Measurements from ENCODE around the gene CARD11. TPM values are rescaled to one million over a fixed set of nuclear protein-coding genes. Genes with fewer than 3 reads are reported as not detected.
A peak's percentile ranks its signal among the peaks of the same experiment; 100 is the strongest.
"Not testable (repeated sequence)": the region's sequence is repeated elsewhere in the genome, so short reads cannot be mapped to it uniquely, and the experiment has no call there.

CARD11 gene
- total and polyA plus RNA-seq, 8 donors, result 2.7 to 8.1 (median 3.9) TPM

DNA sequence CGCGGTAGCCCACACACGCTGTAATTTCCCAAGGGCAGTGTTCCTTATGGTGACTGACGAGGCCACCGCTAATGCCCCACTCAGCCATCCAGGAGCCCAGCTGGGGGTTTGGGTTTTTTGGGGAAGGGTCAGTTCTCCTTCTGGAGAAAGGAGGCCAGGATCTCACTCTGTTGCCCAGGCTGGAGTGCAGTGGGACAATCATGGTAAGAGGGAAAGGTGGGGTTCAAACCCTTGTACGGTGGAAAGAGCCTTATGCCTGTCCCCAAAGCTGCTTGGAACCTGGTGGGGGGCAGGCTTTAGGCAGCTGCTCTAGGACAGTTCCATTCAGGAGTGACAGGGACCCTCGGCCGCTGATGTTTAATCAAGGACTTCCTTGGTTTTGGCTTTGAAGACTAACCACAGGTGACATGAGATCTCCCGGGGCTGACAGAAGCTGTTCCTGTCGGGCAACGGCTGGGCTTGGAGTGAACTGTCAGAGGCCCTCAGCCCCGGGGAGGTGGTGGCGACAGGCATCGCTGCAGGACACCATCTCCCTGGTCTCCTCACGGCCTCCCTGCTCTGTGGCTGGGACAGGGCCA lies 84.5 kb downstream of the CARD11 start:
- intact Hi-C loops (cut with DNase I), result no loop called here

DNA sequence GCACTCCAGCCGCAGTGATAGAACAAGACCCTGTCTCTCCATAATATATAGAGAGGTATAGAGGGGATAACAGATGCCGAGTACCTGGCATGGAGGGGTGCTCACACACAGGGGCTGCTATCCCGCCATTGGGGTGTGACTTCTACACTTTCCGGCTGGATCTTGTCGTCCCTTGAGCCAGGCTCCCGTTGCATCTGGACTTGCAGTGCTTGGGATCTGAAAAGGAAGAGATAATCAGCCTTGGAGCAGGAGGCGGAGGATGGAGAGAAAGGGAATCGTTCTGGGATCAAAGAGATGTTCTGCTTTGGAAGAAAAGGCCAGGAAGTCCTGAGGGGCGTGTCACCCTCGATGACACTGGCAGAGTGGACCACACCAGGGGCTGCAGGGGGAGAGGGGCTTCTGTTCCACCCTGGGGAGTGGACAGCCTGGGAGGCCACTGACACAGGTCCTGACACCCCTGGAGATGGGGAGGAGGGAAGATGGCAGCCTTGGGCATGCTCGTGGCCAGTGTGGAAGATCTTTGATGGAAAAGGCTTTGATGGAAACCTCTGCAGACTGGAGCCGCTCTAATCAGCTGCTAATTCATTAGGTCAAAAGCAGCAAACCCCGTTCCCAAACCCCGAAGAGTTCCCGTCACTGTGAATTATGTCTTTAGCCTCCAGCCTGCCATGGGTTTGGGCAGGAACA lies 85.1 kb downstream of the CARD11 start:
- TF ChIP-seq, protein P1, sequence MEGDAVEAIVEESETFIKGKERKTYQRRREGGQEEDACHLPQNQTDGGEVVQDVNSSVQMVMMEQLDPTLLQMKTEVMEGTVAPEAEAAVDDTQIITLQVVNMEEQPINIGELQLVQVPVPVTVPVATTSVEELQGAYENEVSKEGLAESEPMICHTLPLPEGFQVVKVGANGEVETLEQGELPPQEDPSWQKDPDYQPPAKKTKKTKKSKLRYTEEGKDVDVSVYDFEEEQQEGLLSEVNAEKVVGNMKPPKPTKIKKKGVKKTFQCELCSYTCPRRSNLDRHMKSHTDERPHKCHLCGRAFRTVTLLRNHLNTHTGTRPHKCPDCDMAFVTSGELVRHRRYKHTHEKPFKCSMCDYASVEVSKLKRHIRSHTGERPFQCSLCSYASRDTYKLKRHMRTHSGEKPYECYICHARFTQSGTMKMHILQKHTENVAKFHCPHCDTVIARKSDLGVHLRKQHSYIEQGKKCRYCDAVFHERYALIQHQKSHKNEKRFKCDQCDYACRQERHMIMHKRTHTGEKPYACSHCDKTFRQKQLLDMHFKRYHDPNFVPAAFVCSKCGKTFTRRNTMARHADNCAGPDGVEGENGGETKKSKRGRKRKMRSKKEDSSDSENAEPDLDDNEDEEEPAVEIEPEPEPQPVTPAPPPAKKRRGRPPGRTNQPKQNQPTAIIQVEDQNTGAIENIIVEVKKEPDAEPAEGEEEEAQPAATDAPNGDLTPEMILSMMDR (IDR thresholded peaks at IDR 0.05), result no peak
- Histone ChIP-seq H3K4me1 (peaks cover 0 to 4% of the 10 kb centered on the region in 2 donors), H3K4me3 (no peak overlapping the region), H3K27me3 (peaks cover 0 to 24% of the 10 kb centered on the region in 2 donors), H3K9me3 (no peaks in the 10 kb centered on the region), H3K27ac (no peak overlapping the region), H3K36me3 (no peaks in the 10 kb centered on the region)
- ATAC-seq (no peak), DNase-seq (peak in 2 of 4 donors; percentile 18 to 25)
- intact Hi-C loops (cut with DNase I), result no loop called here

More for the DNA sequence above, 84.5 kb downstream of the CARD11 start:
- Histone ChIP-seq H3K4me1 (peaks cover 0 to 4% of the 10 kb centered on the region in 2 donors), H3K27me3 (peaks cover 0 to 24% of the 10 kb centered on the region in 2 donors), H3K4me3 (no peak overlapping the region), H3K36me3 (no peaks in the 10 kb centered on the region), H3K9me3 (no peaks in the 10 kb centered on the region), H3K27ac (no peak overlapping the region)
- DNase-seq (peak in 2 of 4 donors; percentile 30 to 55), ATAC-seq (no peak)
- TF ChIP-seq, protein P1 (IDR thresholded peaks at IDR 0.05), result no peak

DNA sequence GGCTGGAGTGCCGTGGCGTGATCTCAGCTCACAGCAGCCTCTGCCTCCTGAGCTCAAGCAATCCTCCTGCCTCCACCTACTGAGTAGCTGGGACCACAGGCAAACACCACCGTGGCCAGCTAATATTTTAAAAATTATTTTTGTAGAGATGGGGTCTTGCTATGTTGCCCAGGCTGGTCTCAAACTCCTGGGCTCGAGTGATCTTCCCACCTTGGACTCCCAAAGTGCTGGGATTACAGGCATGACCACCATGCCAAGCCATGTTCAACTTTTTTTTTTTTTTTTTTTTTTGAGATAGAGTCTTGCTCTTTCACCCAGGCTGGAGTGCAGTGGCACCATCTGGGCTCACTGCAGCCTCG lies 86.3 kb downstream of the CARD11 start:
- H3K36me3 ChIP-seq; intact Hi-C loops (cut with DNase I); ATAC-seq; H3K4me1 ChIP-seq; H3K9me3 ChIP-seq; H3K4me3 ChIP-seq: not testable (repeated sequence)
- Histone ChIP-seq H3K27me3 (peaks cover 0 to 24% of the 10 kb centered on the region in 2 donors), H3K27ac (peak overlapping the region in 1 of 2 donors; percentile 33)
- peak in 1 of 4 donors; percentile 28 for DNase-seq

DNA sequence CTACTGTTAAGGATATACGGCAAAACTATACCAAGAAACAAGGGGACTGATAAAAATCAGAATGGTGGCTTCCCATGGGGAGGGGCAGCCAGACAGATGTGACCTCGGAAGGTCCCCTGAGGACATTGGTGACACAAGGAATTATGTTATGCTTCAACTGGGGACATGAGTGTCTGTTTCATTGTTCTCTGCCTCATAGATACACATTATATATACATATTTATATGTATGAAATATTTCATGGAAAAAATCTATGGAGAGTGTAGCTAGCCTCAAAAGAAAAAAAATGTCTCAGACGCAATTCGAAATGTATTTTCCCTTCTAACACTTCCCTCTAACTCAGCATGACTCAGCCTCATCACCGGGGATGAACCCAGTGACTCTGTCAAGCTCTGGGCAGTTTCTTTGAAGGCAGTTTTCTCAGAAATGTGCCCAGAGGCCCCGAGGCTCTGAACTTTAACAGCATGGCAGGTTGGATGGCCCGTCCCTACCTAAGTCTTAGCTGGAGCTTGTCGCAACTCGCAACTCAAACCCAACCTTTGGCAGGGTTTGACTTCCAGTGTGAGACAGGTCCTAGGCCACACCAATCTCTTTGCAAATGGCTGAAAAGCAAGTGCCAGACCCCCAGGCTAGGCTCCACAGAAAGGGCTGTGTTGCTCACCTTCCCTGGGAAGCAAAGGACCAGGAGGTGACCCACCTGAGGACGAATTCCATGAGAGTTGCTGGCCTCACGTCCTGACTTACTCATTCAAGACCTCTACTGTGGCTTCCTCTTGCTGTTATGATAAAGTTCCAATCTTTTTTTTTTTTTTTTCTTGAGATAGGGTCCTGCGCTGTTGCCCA lies 86.9 kb downstream of the CARD11 start:
- Histone ChIP-seq H3K4me3 (no peak overlapping the region), H3K4me1 (peaks cover 0 to 4% of the 10 kb centered on the region in 2 donors), H3K27me3 (peaks cover 0 to 24% of the 10 kb centered on the region in 2 donors), H3K27ac (peak overlapping the region; percentile 3 to 33), H3K9me3 (no peaks in the 10 kb centered on the region), H3K36me3 (no peaks in the 10 kb centered on the region)
- peak; percentile 66 for ATAC-seq
- DNase-seq, result peak in 1 of 4 donors; percentile 52
- intact Hi-C loops (cut with DNase I), result no loop called here
- TF ChIP-seq, protein P1 (IDR thresholded peaks at IDR 0.05), result no peak

DNA sequence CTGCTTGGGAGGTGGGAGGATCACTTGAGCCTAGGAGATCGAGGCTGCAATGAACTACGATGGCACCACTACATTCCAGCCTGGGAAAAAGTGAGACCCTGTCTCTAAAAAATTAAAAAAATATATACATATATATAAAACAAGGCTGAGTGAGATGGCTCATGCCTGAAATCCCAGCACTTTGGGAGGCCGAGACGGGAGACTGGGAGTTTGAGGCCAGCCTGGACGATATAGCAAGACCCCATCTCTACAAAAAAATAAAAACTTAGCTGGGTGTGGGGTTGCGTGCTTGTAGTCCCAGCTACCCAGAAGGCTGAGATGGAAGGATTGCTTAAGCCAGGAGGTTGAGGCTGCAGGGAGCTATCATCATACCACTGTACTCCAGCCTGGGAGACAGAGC lies 87.6 kb downstream of the CARD11 start:
- no peaks in the 10 kb centered on the region for H3K9me3 ChIP-seq
- peaks cover 0 to 24% of the 10 kb centered on the region in 2 donors for H3K27me3 ChIP-seq
- ATAC-seq, result no peak
- DNase-seq, result peak in 1 of 4 donors; percentile 14
- TF ChIP-seq, protein P1 (IDR thresholded peaks at IDR 0.05), result no peak
- no peak overlapping the region for H3K27ac ChIP-seq
- intact Hi-C loops (cut with DNase I), result no loop called here
- peaks cover 0 to 10% of the 10 kb centered on the region in 2 donors for H3K4me1 ChIP-seq
- no peak overlapping the region for H3K4me3 ChIP-seq
- H3K36me3 ChIP-seq, result no peaks in the 10 kb centered on the region

Data from left lung (tissue), 10 donors.